Measurements from ENCODE around the gene AQP5.

The AQP5 gene

GRCh38 chr12:49932533-49933130, 29.0 kb upstream of the AQP5 start:
- no peak for TF ChIP-seq CTCF (conservative IDR thresholded peaks at IDR 0.05; ENCODE audit: low read depth, low read length)
- DNase-seq (ENCODE audit: low read depth) = no peak

GRCh38 chr12:49933796-49934195, 27.9 kb upstream of the AQP5 start:
- no peak overlapping the region for H3K4me3 ChIP-seq (ENCODE audit: low read depth, low read length)
- DNase-seq (ENCODE audit: low read depth) = peak; percentile 83
- TF ChIP-seq CTCF (conservative IDR thresholded peaks at IDR 0.05; ENCODE audit: low read depth, low read length) = no peak

More at GRCh38 chr12:49932533-49933130, 29.0 kb upstream of the AQP5 start:
- no peak overlapping the region for H3K4me3 ChIP-seq (ENCODE audit: low read depth, low read length)

- no peak overlapping the region for H3K4me3 ChIP-seq (ENCODE audit: low read depth, low read length)
- DNase-seq (ENCODE audit: low read depth) = peak; percentile 63
- TF ChIP-seq CTCF (conservative IDR thresholded peaks at IDR 0.05; ENCODE audit: low read depth, low read length) = no peak
Observed at GRCh38 chr12:49934505-49934904, 27.2 kb upstream of the AQP5 start.

- H3K4me3 ChIP-seq (ENCODE audit: low read depth, low read length) = no peak overlapping the region
- no peak for TF ChIP-seq CTCF (conservative IDR thresholded peaks at IDR 0.05; ENCODE audit: low read depth, low read length)
- DNase-seq (ENCODE audit: low read depth) = no peak
Observed at GRCh38 chr12:49936925-49937324, 24.7 kb upstream of the AQP5 start.

GRCh38 chr12:49937639-49938300, 23.9 kb upstream of the AQP5 start:
- no peak for TF ChIP-seq CTCF (conservative IDR thresholded peaks at IDR 0.05; ENCODE audit: low read depth, low read length)
- DNase-seq (ENCODE audit: low read depth) = no peak
- no peak overlapping the region for H3K4me3 ChIP-seq (ENCODE audit: low read depth, low read length)

- TF ChIP-seq CTCF (conservative IDR thresholded peaks at IDR 0.05; ENCODE audit: low read depth, low read length) = no peak
- no peak for DNase-seq (ENCODE audit: low read depth)
- H3K4me3 ChIP-seq (ENCODE audit: low read depth, low read length) = no peak overlapping the region
Observed at GRCh38 chr12:49939307-49939706, 22.4 kb upstream of the AQP5 start.

- peak; percentile 26 for DNase-seq (ENCODE audit: low read depth)
- no peak for TF ChIP-seq CTCF (conservative IDR thresholded peaks at IDR 0.05; ENCODE audit: low read depth, low read length)
- H3K4me3 ChIP-seq (ENCODE audit: low read depth, low read length) = no peak overlapping the region
Observed at GRCh38 chr12:49939707-49940106, 22.0 kb upstream of the AQP5 start.
